Activated B cell treated with CpG ODN at 0.5 μM for 24 hours (primary cell): ENCODE measurements around the gene DLX1. TPM values are rescaled to one million over a fixed set of nuclear protein-coding genes. Genes with fewer than 3 reads are reported as not detected.

Source experiments
- ATAC-seq: fragments of 200-7000 bp; cut with Tn5 transposase; one replicate; pipeline ENCODE4 v1.10.0; 2021; ENCODE audit warnings: low read depth, mild to moderate bottlenecking, moderate library complexity
- CTCF ChIA-PET: fragments of 350-600 bp; sonication (Branson Sonifier 250); formaldehyde crosslinking; loops from one replicate; lab custom pipeline; 2021; ENCODE audit warnings: antibody characterized with exemption; lab: Charles Lee
- POLR2A ChIA-PET: fragments of 350-600 bp; sonication (Branson Sonifier 250); formaldehyde crosslinking; loops from one replicate; lab custom pipeline; 2021; ENCODE audit warnings: antibody characterized with exemption; lab: Charles Lee
- DNase-seq: peaks from one replicate; pipeline ENCODE4 v3.0.0; 2022
- H3K27ac Mint-ChIP-seq: one replicate; pipeline ENCODE4 v1.8.0; 2020; ENCODE audit warnings: mixed read lengths
- H3K27me3 Mint-ChIP-seq: one replicate; pipeline ENCODE4 v1.8.0; 2021; ENCODE audit warnings: mixed read lengths
- H3K36me3 Mint-ChIP-seq: one replicate; pipeline ENCODE4 v1.8.0; 2021; ENCODE audit warnings: low read depth, mixed read lengths
- H3K4me1 Mint-ChIP-seq: one replicate; pipeline ENCODE4 v1.8.0; 2021; ENCODE audit warnings: mixed read lengths
- H3K4me3 Mint-ChIP-seq: one replicate; pipeline ENCODE4 v1.8.0; 2020; ENCODE audit warnings: mild to moderate bottlenecking, mixed read lengths
- H3K9me3 Mint-ChIP-seq: one replicate; pipeline ENCODE4 v1.8.0; 2020; ENCODE audit warnings: mixed read lengths
- intact Hi-C: fragments of 100-400 bp; cut with micrococcal nuclease; formaldehyde crosslinking; loops from one replicate; pipeline ENCODE4 v1.15.1; 2024
- total RNA-seq: library from RNA; stranded (reverse); gene quantifications from 2 replicates; pipeline ENCODE4 v1.2.3, GENCODE V29; 2022
- TF ChIP-seq, protein P1 (sequence below): fragments of 200-600 bp; IDR thresholded peaks from one replicate; pipeline ENCODE4 v1.8.0; 2022; ENCODE audit warnings: antibody characterized with exemption, mild to moderate bottlenecking

DLX1 gene
- total RNA-seq, 1 donor from 2014 or later: not detected

DNA sequence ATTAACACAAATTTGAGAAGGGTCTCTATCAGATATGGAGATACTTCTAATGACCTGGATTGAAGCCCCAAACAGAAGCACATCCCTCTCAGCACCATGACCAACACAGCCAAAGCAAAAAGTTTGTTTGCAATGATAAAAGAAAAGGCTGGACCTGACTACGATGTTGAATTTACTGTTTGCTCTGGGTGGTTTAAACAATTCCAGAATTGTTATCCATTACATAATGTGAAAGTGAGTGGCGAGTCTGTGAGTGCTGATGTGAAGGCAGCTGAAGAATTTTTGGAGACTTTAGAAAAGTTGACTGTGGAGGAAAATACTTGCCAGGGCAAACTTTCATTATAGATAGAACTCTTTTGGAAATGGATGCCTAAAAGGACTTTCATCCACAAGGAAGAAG is 34.8 kb downstream of the DLX1 start:
- Mint-ChIP-seq H3K27me3 (peaks cover 8% of the 10 kb centered on the region), H3K36me3 (no peaks in the 10 kb centered on the region), H3K4me1 (no peaks in the 10 kb centered on the region), H3K27ac (no peak overlapping the region), H3K4me3 (no peak overlapping the region), H3K9me3 (no peaks in the 10 kb centered on the region)
- POLR2A ChIA-PET: no interaction called here
- ATAC-seq (no peak), DNase-seq (no peak)
- TF ChIP-seq, protein P1, sequence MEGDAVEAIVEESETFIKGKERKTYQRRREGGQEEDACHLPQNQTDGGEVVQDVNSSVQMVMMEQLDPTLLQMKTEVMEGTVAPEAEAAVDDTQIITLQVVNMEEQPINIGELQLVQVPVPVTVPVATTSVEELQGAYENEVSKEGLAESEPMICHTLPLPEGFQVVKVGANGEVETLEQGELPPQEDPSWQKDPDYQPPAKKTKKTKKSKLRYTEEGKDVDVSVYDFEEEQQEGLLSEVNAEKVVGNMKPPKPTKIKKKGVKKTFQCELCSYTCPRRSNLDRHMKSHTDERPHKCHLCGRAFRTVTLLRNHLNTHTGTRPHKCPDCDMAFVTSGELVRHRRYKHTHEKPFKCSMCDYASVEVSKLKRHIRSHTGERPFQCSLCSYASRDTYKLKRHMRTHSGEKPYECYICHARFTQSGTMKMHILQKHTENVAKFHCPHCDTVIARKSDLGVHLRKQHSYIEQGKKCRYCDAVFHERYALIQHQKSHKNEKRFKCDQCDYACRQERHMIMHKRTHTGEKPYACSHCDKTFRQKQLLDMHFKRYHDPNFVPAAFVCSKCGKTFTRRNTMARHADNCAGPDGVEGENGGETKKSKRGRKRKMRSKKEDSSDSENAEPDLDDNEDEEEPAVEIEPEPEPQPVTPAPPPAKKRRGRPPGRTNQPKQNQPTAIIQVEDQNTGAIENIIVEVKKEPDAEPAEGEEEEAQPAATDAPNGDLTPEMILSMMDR: no peak
- CTCF ChIA-PET: interaction anchor here (0.6 kb wide), 1 partner anchor 1604 kb away, joined by 3 read pairs; no protein-coding TSS in a partner anchor
- intact Hi-C loops: no loop called here

DNA sequence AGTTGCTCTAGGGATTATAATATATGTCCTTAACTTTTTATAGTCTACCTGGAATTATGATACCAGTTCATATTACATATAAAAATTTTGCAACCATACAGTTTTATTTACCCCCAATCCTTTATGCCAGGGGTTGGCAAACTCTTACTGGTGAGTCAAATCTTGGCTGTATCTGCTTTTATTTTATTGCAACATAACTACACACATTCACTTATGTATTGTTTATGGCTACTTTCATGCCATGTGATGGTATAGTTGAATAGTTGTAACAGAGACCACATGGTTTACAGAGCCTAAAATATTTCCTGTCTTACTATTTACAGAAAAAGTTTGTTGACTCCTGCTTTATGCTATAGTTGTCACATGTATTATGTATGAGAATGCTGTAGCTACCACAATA is 43.2 kb downstream of the DLX1 start:
- ATAC-seq: no peak
- TF ChIP-seq, protein P1: no peak
- intact Hi-C loops: no loop called here
- ChIA-PET POLR2A (no interaction called here), CTCF (interaction anchor here (1.2 kb wide), 1 partner anchor 333 kb away, joined by 3 read pairs; no protein-coding TSS in a partner anchor)
- H3K4me1 Mint-ChIP-seq: no peaks in the 10 kb centered on the region
- peaks cover 4% of the 10 kb centered on the region for H3K9me3 Mint-ChIP-seq
- H3K27me3 Mint-ChIP-seq: peaks cover 4% of the 10 kb centered on the region
- H3K36me3 Mint-ChIP-seq: no peaks in the 10 kb centered on the region
- no peak for DNase-seq
- H3K27ac Mint-ChIP-seq: no peak overlapping the region
- no peak overlapping the region for H3K4me3 Mint-ChIP-seq

DNA sequence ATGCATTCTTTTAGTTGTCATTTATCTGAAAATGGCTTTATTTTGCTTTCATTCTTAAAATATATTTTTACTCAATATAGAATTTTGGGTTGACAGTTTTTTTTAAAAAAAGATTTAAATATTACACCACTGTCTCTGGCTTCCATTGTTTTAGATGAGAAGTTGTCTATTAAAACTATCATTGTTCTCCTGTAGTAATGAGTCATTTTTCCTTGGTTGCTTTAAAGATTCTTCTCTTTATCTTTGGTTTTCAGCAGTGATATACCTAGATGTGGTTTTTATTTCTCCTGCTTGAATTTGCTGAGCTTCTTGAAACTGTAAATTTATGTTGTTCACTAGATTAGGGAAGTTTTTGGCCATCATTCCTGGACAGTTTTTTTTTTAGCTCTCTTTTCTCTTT is 44.1 kb downstream of the DLX1 start:
- TF ChIP-seq, protein P1: no peak
- Mint-ChIP-seq H3K27ac (no peak overlapping the region), H3K36me3 (no peaks in the 10 kb centered on the region), H3K4me3 (no peak overlapping the region), H3K27me3 (peaks cover 9% of the 10 kb centered on the region), H3K9me3 (peaks cover 4% of the 10 kb centered on the region), H3K4me1 (no peaks in the 10 kb centered on the region)
- intact Hi-C loops: no loop called here
- POLR2A ChIA-PET: no interaction called here
- DNase-seq (no peak), ATAC-seq (no peak)
- CTCF ChIA-PET: interaction anchor here (0.7 to 1.2 kb wide), 2 partner anchors 332 to 534 kb away, joined by 3 to 4 read pairs; no protein-coding TSS in a partner anchor

DNA sequence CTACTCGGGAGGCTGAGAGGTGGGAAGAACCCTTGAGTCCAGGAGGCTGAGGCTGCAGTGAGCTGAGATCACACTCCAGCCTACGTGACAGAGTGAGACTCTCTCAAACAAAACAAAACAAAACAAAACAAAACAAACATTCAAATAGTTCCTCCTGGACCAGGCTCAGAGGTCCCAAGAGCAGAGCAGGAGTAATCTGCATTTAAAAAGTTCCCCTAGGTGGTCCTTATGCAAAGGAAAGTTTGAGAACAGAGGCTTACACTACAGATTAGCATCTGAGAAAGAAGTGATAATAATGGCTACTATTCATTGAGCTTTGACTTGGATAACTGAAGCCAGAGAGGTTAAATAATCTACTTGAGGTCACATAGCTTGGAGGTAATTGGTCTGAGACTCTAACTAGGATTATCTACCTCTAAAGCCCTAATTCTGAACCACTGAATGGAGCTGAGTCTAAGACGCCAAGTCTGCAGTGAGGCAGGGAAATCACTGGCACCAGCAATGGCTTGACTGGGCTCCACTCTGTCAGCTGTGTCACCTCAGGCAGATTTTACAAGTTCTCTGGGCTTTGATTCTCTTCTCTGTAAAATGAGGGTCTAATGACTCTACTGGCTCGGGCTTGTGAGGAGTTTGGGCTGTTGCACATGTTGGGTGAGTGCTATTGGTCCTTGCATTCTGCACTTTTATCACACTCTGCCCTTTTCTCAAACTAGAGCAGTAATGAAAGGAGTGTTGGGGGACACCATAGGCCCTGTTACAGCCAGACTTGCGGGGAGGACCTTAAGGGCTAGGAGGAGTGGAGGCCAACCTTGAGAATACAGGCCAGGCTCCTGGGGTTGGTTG is 46.6 kb downstream of the DLX1 start:
- Mint-ChIP-seq H3K9me3 (peaks cover 4% of the 10 kb centered on the region), H3K27me3 (peaks cover 12% of the 10 kb centered on the region), H3K4me1 (no peaks in the 10 kb centered on the region), H3K27ac (no peak overlapping the region), H3K4me3 (no peak overlapping the region), H3K36me3 (no peaks in the 10 kb centered on the region)
- DNase-seq (no peak), ATAC-seq (no peak)
- intact Hi-C loops: no loop called here
- CTCF ChIA-PET: interaction anchor here (0.8 kb wide), 1 partner anchor 19 kb away, joined by 3 read pairs; no protein-coding TSS in a partner anchor
- TF ChIP-seq, protein P1: no peak
- POLR2A ChIA-PET: no interaction called here

DNA sequence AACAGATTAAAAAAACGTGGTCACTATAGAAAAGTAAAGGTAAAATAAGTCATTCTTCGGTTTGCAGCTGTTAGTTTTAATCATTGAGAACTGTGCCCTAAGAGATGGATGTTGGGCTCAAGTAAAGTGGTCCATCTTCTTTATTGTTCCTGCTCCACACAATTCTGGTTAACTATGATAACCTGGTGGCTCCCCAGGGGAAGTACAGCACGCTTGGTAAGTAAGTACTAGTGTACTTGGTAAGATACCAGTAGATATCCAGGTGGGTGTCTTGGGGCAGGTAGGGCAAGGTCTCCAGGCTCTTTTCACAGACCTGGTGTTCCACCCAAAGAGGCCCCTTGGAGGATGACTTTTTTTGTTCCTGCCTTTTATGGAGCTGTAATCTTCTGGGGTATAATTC is 49.0 kb downstream of the DLX1 start:
- DNase-seq: no peak
- no peak for ATAC-seq
- POLR2A ChIA-PET: no interaction called here
- TF ChIP-seq, protein P1: no peak
- H3K27me3 Mint-ChIP-seq: peaks cover 18% of the 10 kb centered on the region
- H3K27ac Mint-ChIP-seq: no peak overlapping the region
- H3K36me3 Mint-ChIP-seq: no peaks in the 10 kb centered on the region
- no peak overlapping the region for H3K4me3 Mint-ChIP-seq
- H3K9me3 Mint-ChIP-seq: peaks cover 10% of the 10 kb centered on the region
- no peaks in the 10 kb centered on the region for H3K4me1 Mint-ChIP-seq
- CTCF ChIA-PET: no interaction called here
- intact Hi-C loops: no loop called here
